GM23338 (cell line): ENCODE measurements around the gene KIRREL3. TPM values are rescaled to one million over a fixed set of nuclear protein-coding genes. Genes with fewer than 3 reads are reported as not detected.

ENCODE experiments used
- ATAC-seq: fragments of 200-7000 bp; cut with Tn5 transposase; 3 replicates; pipeline ENCODE4 v1.9.1; 2020
- DNase-seq: peaks from one replicate; pipeline ENCODE4 v3.0.0-alpha.2; 2015; ENCODE audit warnings: low spot score
- H2AFZ ChIP-seq: fragments of 200-600 bp; sonication (generic); 2 replicates; pipeline ENCODE4 v1.8.0; 2016; ENCODE audit warnings: antibody characterized with exemption, mild to moderate bottlenecking, moderate library complexity
- H3F3A ChIP-seq: fragments of 200-600 bp; sonication (generic); replicated peaks from 2 replicates; pipeline ENCODE4 v1.8.0; 2017; ENCODE audit warnings: antibody characterized with exemption, mixed run types, low read depth
- H3K27ac ChIP-seq: fragments of 200-600 bp; sonication (generic); 2 replicates; pipeline ENCODE4 v1.6.1; 2016; ENCODE audit warnings: low read depth
- H3K27me3 ChIP-seq: fragments of 200-600 bp; sonication (generic); 2 replicates; pipeline ENCODE4 v1.8.0; 2016; ENCODE audit warnings: mild to moderate bottlenecking, mixed run types, moderate library complexity; ENCODE audit not compliant: insufficient read depth
- H3K36me3 ChIP-seq: fragments of 200-600 bp; sonication (generic); 2 replicates; pipeline ENCODE4 v1.8.0; 2016; ENCODE audit warnings: mild to moderate bottlenecking; ENCODE audit not compliant: insufficient read depth
- H3K4me1 ChIP-seq: fragments of 200-600 bp; sonication (generic); 2 replicates; pipeline ENCODE4 v1.8.0; 2016; ENCODE audit warnings: mild to moderate bottlenecking, moderate library complexity; ENCODE audit not compliant: insufficient read depth
- H3K4me2 ChIP-seq: fragments of 200-600 bp; sonication (generic); 2 replicates; pipeline ENCODE4 v1.7.1; 2017; ENCODE audit warnings: mixed run types
- H3K4me3 ChIP-seq: fragments of 200-600 bp; sonication (generic); 2 replicates; pipeline ENCODE4 v1.6.1; 2016; ENCODE audit warnings: mixed run types
- H3K79me2 ChIP-seq: fragments of 200-600 bp; sonication (generic); replicated peaks from 2 replicates; pipeline ENCODE4 v1.8.0; 2017; ENCODE audit warnings: mild to moderate bottlenecking; ENCODE audit not compliant: insufficient read depth
- H3K9me2 ChIP-seq: fragments of 200-600 bp; sonication (generic); 2 replicates; pipeline ENCODE4 v1.8.0; 2017; ENCODE audit not compliant: insufficient read depth
- H4K20me1 ChIP-seq: fragments of 200-600 bp; sonication (generic); replicated peaks from 2 replicates; pipeline ENCODE4 v1.8.0; 2017; ENCODE audit warnings: mild to moderate bottlenecking; ENCODE audit not compliant: insufficient read depth
- H3K27ac Mint-ChIP-seq: 2 replicates; pipeline ENCODE4 v1.8.0; 2020; ENCODE audit warnings: inconsistent platforms, mild to moderate bottlenecking, moderate library complexity, mixed read lengths
- H3K27me3 Mint-ChIP-seq: 3 replicates; pipeline ENCODE4 v1.8.0; 2022; ENCODE audit warnings: low read depth, mild to moderate bottlenecking, moderate library complexity, mixed read lengths, inconsistent platforms; ENCODE audit not compliant: insufficient read depth, poor library complexity
- H3K36me3 Mint-ChIP-seq: 3 replicates; pipeline ENCODE4 v1.8.0; 2021; ENCODE audit warnings: low read depth, mild to moderate bottlenecking, inconsistent platforms, moderate library complexity, mixed read lengths
- H3K4me1 Mint-ChIP-seq: 3 replicates; pipeline ENCODE4 v1.8.0; 2020; ENCODE audit warnings: mild to moderate bottlenecking, inconsistent platforms, mixed read lengths
- H3K4me3 Mint-ChIP-seq: 3 replicates; pipeline ENCODE4 v1.8.0; 2021; ENCODE audit warnings: moderate library complexity, mild to moderate bottlenecking, inconsistent platforms, mixed read lengths
- H3K9me3 Mint-ChIP-seq: 3 replicates; pipeline ENCODE4 v1.8.0; 2020; ENCODE audit warnings: moderate library complexity, mild to moderate bottlenecking, inconsistent platforms, mixed read lengths
- CREB1 ChIP-seq: fragments of 250-450 bp; sonication (Bioruptor Pico); IDR thresholded peaks from 2 replicates; pipeline ENCODE4 v1.5.0; 2020; ENCODE audit warnings: low read depth, mild to moderate bottlenecking, moderate library complexity
- EZH2phosphoT487 ChIP-seq: fragments of 200-600 bp; sonication (generic); IDR thresholded peaks from one replicate; pipeline ENCODE4 v1.8.1; 2018; ENCODE audit warnings: antibody characterized with exemption; ENCODE audit not compliant: unreplicated experiment
- NANOG ChIP-seq: IDR thresholded peaks from 2 replicates; pipeline ENCODE4 v1.6.1; 2016; ENCODE audit warnings: antibody characterized with exemption, borderline replicate concordance
- STAT1 ChIP-seq: IDR thresholded peaks from one replicate; pipeline ENCODE4 v1.6.1; 2016; ENCODE audit warnings: antibody characterized with exemption; ENCODE audit not compliant: unreplicated experiment
- ZNF331 ChIP-seq: fragments of 250-450 bp; sonication (Bioruptor Pico); IDR thresholded peaks from 2 replicates; pipeline ENCODE4 v1.5.0; 2020; ENCODE audit warnings: low read depth, mild to moderate bottlenecking, moderate library complexity
- polyA plus RNA-seq: library from polyadenylated mRNA; unstranded; fragments of >200 nt; fragmentation: Nextera tagmentation; extraction: Ambion mirVana; gene quantifications from 2 replicates; pipeline ENCODE4 v1.2.1, GENCODE V29; 2016
- total RNA-seq: library from RNA; depleted of rRNA; stranded (reverse); fragments of >200 nt; shearing (Covaris generic); gene quantifications from 2 replicates; pipeline ENCODE4 v1.2.3, GENCODE V29; 2014
- TF ChIP-seq, protein P1 (sequence below): IDR thresholded peaks from one replicate; pipeline ENCODE4 v1.6.1; 2018; ENCODE audit warnings: antibody characterized with exemption; ENCODE audit not compliant: unreplicated experiment
- TF ChIP-seq, protein P2 (sequence below): IDR thresholded peaks from 2 replicates; pipeline ENCODE4 v1.6.1; 2016; ENCODE audit warnings: antibody characterized with exemption
- TF ChIP-seq, protein P3 (sequence below): fragments of 250-450 bp; sonication (Bioruptor Pico); IDR thresholded peaks from 2 replicates; pipeline ENCODE4 v1.5.0; 2020; ENCODE audit warnings: mild to moderate bottlenecking, moderate library complexity

KIRREL3 gene
- total and polyA plus RNA-seq, 2 experiments from 2014 or later: 0.13 to 1.5 TPM

DNA sequence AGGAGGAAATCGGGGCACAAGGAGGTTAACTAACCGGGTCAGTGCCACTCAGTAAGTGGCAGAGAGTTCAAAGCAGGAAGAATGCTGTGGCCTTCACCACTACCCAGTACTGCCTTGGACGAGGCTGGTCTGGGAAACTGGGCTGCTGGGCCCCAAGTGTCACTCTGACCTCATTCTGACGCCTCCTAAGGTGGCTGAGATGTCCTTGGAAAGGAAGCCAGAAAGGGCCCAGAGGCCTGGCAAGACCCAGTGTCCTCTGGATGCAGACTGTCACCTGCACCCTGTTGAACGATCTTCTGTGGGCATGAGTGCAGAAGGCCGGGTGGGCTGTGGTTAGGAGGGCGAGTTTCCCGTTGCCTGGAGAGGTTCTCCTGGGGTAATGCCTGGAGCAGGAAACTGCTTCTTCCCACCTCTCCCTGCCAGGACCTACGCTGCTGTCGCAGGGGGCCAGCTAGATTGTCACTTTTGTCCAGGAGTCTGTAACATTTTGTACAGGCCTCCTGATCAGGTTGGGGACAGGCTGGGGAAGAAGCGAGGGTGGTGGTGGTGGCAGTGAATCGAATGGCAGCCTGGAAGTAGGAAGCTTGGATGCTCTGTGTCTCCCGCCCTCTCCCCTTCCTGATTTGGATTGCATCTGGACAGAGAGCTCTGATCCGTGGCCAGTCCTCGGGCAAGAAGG, 540.0 kb downstream of the KIRREL3 start (continued):
- TF ChIP-seq NANOG (no peak), EZH2phosphoT487 (no peak), STAT1 (no peak)
- TF ChIP-seq, protein P1, sequence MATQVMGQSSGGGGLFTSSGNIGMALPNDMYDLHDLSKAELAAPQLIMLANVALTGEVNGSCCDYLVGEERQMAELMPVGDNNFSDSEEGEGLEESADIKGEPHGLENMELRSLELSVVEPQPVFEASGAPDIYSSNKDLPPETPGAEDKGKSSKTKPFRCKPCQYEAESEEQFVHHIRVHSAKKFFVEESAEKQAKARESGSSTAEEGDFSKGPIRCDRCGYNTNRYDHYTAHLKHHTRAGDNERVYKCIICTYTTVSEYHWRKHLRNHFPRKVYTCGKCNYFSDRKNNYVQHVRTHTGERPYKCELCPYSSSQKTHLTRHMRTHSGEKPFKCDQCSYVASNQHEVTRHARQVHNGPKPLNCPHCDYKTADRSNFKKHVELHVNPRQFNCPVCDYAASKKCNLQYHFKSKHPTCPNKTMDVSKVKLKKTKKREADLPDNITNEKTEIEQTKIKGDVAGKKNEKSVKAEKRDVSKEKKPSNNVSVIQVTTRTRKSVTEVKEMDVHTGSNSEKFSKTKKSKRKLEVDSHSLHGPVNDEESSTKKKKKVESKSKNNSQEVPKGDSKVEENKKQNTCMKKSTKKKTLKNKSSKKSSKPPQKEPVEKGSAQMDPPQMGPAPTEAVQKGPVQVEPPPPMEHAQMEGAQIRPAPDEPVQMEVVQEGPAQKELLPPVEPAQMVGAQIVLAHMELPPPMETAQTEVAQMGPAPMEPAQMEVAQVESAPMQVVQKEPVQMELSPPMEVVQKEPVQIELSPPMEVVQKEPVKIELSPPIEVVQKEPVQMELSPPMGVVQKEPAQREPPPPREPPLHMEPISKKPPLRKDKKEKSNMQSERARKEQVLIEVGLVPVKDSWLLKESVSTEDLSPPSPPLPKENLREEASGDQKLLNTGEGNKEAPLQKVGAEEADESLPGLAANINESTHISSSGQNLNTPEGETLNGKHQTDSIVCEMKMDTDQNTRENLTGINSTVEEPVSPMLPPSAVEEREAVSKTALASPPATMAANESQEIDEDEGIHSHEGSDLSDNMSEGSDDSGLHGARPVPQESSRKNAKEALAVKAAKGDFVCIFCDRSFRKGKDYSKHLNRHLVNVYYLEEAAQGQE: no peak

DNA sequence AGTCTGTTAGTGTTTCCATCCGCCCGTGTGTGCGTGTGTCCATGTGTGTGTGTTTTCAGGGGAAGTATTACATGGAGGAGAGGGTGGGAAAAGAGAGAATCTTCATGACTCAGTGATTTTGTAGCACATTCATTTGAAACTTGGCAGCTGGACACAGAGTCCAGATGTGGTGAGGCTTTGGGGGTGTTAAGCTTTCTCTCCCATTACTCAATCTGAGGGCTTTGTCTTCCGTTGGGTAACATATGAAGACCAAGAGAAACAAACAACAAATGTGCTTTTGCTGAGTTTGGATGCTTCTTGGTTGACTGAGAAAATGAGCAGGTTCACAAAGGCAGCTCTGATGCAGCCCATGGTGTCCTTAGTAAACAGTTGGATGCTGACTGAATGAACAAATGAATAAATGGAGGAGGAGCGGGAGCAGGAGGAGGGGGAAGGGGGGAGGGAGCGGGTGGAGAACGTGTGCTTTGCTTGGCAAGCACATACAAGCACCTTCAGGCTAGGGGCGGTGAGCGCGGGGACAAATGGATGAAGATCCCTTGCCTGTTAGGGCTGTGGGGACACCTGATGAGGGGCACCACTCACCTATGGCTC, 540.8 kb downstream of the KIRREL3 start:
- Histone ChIP-seq H2AFZ (no peak overlapping the region), H4K20me1 (no peaks in the 10 kb centered on the region), H3K27ac (no peak overlapping the region), H3F3A (no peaks in the 10 kb centered on the region), H3K79me2 (no peaks in the 10 kb centered on the region), H3K4me2 (no peak overlapping the region), H3K36me3 (no peaks in the 10 kb centered on the region), H3K4me1 (no peaks in the 10 kb centered on the region), H3K4me3 (no peak overlapping the region), H3K9me2 (no peaks in the 10 kb centered on the region), H3K27me3 (no peaks in the 10 kb centered on the region)
- Mint-ChIP-seq H3K27me3 (no peaks in the 10 kb centered on the region), H3K9me3 (peaks cover 4% of the 10 kb centered on the region), H3K4me3 (no peak overlapping the region), H3K4me1 (peaks cover 7% of the 10 kb centered on the region), H3K27ac (no peak overlapping the region), H3K36me3 (no peaks in the 10 kb centered on the region)
- ATAC-seq (no peak; the same call in 2 of the 3 replicates), DNase-seq (no peak)
- TF ChIP-seq CREB1 (no peak), ZNF331 (no peak), EZH2phosphoT487 (no peak)
- TF ChIP-seq, protein P2, sequence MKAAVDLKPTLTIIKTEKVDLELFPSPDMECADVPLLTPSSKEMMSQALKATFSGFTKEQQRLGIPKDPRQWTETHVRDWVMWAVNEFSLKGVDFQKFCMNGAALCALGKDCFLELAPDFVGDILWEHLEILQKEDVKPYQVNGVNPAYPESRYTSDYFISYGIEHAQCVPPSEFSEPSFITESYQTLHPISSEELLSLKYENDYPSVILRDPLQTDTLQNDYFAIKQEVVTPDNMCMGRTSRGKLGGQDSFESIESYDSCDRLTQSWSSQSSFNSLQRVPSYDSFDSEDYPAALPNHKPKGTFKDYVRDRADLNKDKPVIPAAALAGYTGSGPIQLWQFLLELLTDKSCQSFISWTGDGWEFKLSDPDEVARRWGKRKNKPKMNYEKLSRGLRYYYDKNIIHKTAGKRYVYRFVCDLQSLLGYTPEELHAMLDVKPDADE: no peak
- TF ChIP-seq, protein P1: no peak
- TF ChIP-seq, protein P3, sequence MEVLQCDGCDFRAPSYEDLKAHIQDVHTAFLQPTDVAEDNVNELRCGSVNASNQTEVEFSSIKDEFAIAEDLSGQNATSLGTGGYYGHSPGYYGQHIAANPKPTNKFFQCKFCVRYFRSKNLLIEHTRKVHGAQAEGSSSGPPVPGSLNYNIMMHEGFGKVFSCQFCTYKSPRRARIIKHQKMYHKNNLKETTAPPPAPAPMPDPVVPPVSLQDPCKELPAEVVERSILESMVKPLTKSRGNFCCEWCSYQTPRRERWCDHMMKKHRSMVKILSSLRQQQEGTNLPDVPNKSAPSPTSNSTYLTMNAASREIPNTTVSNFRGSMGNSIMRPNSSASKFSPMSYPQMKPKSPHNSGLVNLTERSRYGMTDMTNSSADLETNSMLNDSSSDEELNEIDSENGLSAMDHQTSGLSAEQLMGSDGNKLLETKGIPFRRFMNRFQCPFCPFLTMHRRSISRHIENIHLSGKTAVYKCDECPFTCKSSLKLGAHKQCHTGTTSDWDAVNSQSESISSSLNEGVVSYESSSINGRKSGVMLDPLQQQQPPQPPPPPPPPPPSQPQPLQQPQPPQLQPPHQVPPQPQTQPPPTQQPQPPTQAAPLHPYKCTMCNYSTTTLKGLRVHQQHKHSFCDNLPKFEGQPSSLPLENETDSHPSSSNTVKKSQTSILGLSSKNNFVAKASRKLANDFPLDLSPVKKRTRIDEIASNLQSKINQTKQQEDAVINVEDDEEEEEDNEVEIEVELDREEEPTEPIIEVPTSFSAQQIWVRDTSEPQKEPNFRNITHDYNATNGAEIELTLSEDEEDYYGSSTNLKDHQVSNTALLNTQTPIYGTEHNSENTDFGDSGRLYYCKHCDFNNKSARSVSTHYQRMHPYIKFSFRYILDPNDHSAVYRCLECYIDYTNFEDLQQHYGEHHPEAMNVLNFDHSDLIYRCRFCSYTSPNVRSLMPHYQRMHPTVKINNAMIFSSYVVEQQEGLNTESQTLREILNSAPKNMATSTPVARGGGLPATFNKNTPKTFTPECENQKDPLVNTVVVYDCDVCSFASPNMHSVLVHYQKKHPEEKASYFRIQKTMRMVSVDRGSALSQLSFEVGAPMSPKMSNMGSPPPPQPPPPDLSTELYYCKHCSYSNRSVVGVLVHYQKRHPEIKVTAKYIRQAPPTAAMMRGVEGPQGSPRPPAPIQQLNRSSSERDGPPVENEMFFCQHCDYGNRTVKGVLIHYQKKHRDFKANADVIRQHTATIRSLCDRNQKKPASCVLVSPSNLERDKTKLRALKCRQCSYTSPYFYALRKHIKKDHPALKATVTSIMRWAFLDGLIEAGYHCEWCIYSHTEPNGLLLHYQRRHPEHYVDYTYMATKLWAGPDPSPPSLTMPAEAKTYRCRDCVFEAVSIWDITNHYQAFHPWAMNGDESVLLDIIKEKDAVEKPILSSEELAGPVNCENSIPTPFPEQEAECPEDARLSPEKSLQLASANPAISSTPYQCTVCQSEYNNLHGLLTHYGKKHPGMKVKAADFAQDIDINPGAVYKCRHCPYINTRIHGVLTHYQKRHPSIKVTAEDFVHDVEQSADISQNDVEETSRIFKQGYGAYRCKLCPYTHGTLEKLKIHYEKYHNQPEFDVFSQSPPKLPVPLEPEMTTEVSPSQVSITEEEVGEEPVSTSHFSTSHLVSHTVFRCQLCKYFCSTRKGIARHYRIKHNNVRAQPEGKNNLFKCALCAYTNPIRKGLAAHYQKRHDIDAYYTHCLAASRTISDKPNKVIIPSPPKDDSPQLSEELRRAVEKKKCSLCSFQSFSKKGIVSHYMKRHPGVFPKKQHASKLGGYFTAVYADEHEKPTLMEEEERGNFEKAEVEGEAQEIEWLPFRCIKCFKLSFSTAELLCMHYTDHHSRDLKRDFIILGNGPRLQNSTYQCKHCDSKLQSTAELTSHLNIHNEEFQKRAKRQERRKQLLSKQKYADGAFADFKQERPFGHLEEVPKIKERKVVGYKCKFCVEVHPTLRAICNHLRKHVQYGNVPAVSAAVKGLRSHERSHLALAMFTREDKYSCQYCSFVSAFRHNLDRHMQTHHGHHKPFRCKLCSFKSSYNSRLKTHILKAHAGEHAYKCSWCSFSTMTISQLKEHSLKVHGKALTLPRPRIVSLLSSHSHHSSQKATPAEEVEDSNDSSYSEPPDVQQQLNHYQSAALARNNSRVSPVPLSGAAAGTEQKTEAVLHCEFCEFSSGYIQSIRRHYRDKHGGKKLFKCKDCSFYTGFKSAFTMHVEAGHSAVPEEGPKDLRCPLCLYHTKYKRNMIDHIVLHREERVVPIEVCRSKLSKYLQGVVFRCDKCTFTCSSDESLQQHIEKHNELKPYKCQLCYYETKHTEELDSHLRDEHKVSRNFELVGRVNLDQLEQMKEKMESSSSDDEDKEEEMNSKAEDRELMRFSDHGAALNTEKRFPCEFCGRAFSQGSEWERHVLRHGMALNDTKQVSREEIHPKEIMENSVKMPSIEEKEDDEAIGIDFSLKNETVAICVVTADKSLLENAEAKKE (CRISPR knock-in tag): no peak
